ENCODE measurements around the gene CTSA.
"Not testable (repeated sequence)": the region's sequence is repeated elsewhere in the genome, so short reads cannot be mapped to it uniquely, and the experiment has no call there.

The CTSA gene

DNA sequence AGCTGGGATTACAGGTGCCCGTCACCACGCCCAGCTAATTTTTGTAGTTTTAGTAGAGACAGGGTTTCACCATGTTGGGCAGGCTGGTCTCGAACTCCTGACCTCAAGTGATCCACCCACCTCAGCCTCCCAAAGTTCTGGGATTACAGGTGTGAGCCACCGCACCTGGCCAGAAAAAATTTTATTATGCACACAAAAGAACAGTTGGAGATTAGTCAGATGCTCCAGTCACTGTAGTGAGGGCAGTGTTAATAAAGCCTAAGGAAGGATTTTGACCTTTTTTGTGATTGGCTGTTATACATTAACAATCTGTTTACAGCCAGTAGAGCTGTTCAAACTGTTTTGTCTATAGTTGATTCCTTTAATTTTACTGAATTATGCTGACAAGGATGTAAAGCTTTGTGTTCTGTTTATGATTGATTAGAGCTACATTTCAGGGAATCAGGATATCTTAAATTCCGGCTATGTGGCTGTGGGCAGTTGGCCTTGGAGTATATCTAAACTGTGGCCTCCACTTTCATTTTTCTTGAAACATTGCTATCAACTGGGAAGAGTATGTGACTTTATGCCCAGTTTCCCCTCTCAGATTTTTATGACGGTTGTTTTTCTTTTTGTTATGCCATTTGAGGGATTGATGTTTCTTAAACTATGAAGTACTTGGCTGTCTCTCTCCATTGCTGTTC is 23.9 kb upstream of the CTSA start:
- DNase-seq, result no peak

DNA sequence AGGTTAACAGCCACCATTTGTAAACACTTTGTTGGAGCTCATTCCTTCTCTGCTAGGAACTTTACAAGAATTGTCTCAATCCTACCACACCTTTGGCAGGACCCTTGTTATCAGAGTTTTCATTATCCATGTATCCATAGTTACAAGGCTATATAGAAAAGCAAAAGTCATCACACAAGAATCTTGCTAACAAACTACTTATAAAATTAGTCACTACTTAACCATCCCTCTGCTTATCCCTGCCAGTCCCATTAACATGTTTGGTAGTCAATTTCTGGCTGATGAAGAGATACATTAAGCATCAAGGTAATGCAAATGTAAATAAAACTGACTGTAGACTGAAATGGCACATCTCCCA is 23.3 kb upstream of the CTSA start:
- no peak for DNase-seq

DNA sequence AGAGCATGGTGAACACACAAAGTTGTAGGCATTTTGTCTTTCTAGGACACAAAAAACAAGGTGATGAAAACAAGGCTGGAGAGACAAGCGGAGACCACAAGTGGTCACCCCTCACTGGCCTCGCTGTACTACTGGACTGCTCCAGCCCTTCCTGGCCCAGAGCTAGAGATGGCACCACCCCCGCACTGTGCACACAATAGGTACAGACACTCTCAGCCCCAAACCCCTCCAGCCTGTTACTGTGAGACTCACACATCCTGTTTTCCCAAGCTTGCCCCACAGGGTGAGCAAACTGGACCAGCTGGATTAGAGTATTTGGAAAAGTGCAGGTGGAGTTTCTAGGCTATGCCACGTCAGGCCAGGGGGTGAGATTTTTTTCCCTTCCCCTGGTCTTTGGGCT is 18.5 kb upstream of the CTSA start:
- no peak for DNase-seq

- no peak for DNase-seq
Observed at GRCh38 chr20:45873409-45874103, 17.6 kb upstream of the CTSA start.

DNA sequence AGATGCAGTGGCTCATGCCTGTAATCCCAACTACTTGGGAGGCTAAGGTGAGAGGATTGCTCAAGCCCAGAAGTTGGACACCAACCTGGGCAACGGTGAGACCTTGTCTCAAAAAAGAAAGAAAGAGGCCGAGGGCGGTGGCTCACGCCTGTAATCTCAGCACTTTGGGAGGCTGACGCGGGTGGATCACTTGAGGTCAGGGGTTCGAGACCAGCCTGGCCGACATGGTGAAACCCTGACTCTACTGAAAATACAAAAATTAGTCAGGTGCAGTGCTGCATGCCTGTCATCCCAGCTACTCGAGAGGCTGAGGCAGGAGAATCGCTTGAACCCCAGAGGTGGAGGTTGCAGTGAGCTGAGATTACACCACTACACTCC is 17.0 kb upstream of the CTSA start:
- DNase-seq, result not testable (repeated sequence)

GRCh38 chr20:45874576-45874975 is 16.6 kb upstream of the CTSA start:
- no peak for DNase-seq

- DNase-seq, result no peak
Observed at GRCh38 chr20:45878076-45878761, 12.9 kb upstream of the CTSA start.

GRCh38 chr20:45880988-45881788 is 9.9 kb upstream of the CTSA start, which contains the start of gene ZSWIM1:
TSS of gene ZSWIM1 (plus strand) at chr20:45881227. CDS start at chr20:45882593, 1,366 bp downstream.
- peak; percentile 93 to 99 (median 96) for DNase-seq

DNA sequence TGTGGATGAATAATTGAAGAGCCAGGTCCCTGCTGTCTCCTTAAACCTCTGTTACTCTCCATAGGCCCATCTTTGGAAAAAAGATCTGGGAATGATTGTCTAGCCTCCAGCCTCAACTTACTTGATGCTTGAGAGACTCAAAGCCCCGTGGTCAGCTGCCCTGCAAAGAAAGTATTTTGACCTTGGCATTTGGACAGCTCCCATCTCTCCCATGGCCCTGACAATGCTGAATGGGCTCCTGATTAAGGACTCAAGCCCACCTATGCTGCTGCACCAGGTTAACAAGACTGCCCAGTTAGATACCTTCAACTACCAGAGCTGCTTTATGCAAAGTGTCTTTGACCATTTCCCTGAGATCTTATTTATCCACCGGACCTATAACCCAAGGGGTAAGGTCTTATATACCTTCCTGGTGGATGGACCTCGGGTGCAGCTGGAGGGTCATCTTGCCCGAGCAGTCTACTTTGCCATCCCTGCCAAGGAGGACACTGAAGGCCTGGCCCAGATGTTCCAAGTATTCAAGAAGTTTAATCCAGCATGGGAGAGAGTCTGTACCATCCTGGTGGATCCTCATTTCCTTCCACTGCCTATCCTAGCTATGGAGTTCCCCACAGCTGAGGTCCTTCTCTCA is 8.6 kb upstream of the CTSA start:
- no peak for DNase-seq

GRCh38 chr20:45883100-45883469 is 8.1 kb upstream of the CTSA start:
- DNase-seq, result no peak

DNA sequence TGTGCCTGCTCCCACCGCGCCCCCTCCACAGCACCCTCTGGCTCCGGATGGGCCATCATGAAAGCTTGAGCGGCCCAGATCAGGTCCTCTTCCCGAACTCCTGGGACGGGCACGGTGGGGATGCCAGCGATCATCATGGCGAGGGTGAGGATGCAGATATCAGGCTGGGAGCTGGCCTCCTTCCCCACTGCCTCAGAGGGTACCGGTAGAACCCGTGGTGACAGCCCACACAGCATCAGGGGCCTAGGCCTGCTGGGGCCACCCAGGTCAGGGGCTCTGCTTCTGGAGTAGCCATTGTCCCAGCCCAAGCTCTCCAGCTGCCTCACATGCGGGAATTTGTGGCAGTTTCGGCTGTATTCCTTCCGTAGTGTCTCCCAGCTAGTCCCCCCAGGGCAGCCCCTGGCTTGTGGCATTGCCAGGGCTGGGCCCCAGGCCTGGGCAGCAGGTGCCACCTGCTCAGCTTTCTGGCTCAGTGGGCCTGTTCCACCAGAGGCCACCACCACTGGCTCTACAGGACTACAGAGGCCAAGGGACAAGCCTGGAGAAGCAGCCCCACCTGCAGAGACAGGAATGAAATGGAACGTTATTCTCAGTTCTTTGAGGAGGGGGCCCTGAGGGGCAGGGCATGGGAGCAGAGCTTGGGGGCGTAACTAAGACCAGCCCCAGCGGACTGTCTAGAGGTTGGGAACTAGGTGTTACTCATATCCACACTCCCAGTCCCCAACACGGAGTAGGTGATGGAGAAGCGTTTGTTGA is 4.4 kb upstream of the CTSA start:
- no peak for DNase-seq

GRCh38 chr20:45887346-45887715 is 3.8 kb upstream of the CTSA start, which contains the start of gene SPATA25:
TSS of gene SPATA25 (minus strand) at chr20:45887622. CDS start at chr20:45887590, 32 bp downstream.
- no peak for DNase-seq

DNA sequence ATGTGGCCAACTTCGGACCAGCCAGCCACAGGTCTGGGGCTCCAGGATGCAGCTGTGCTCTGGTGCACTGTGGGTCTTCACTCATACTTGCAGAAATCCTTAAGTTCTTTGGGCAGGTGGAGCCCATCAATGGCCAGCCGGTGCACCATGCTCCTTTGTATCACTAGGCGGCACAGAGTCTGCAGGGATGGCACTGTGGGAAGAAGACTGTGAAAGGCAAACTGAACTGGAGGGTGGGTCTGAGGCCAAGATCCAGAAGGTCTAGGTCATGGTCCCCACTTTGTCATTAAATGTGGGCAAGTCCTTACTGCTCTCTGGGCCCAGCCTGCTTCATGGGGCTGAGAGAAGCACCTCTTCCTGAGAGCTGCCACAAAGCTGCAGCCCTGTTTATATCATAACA is 2.5 kb upstream of the CTSA start:
- DNase-seq, result no peak

GRCh38 chr20:45890077-45890984 is 804 bp upstream of the CTSA start:
- DNase-seq, result peak in 3 of 5 donors; percentile 23 to 40 (median 36)

DNA sequence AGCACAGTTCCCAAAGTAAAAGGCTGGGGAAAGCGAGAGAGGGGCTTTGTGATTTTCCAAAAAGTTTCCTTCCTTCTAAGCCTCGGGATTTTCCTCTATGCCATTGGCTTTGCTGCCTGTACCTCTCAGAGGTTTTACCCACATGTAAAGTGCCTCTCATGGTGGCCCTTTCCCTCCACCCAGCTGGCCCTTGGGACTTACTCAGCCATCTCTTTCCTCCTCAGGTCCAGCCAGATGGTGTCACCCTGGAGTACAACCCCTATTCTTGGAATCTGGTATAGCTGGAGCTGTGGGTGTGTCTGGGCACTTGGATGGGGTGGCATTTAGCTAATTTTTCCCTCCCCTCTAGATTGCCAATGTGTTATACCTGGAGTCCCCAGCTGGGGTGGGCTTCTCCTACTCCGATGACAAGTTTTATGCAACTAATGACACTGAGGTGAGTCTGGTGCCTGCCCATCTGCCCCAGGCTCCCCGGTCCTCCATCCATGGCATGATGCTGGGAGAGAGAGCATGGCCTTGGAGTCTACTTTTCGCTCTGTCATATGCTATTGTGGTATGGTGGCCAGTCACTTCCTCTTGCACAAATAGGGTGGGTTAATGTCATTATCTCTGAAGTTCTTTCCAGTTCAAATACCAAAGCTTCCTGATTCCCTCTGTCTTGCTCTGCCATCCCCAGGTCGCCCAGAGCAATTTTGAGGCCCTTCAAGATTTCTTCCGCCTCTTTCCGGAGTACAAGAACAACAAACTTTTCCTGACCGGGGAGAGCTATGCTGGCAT is 1.1 kb downstream of the CTSA start:
- DNase-seq, result no peak

GRCh38 chr20:45892828-45893500 is 1.8 kb downstream of the CTSA start:
- DNase-seq, result peak in 1 of 5 donors; percentile 23

DNA sequence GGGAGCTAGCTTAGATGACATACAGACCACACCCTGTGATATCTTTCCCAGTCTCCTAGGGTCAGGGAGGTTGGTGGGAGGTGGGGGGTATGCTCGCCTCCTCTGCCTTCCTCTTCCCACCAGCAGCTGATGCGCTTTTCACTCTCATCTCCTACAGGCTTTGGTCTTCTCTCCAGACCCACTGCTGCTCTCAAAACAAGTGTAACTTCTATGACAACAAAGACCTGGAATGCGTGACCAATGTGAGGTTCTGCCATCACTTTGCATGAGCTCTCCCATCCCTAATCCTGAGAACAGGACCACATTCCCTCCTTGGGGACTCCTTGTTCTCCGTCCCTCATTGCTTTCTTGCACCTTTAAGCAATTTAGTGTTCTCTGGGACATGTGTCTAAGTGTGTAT is 2.7 kb downstream of the CTSA start:
- DNase-seq, result no peak

DNA sequence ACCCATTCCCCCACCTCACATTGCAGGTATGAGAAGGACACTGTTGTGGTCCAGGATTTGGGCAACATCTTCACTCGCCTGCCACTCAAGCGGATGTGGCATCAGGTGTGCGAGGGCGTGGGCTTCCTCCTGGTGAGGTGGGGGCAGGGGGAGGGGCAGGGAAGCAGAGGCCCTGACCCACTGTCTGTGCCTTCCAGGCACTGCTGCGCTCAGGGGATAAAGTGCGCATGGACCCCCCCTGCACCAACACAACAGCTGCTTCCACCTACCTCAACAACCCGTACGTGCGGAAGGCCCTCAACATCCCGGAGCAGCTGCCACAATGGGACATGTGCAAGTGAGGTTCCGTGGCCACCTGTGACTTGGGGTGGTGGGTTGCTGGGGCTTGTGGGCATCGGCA is 3.7 kb downstream of the CTSA start:
- no peak for DNase-seq

DNA sequence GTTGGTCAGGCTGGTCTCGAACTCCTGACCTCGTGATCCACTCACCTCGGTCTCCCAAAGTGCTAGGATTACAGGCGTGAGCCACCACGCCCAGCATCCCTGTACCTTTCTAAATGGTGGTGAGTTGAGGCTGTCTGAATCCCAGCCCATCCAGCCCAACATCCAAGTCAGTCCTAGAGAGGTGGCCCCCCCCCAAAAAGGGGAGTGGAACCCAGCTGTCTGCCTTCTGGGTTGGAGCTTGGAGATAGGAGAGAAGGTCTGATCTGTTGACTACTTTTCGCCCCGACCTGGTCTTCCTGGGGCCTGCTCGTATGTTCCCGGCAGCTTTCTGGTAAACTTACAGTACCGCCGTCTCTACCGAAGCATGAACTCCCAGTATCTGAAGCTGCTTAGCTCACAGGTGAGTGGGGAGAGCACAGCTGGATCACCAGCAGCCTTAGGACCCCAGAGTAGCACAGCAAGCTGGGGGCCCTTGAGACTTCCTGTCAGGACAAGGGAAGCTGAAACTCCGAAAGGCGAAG is 5.6 kb downstream of the CTSA start:
- no peak for DNase-seq
